NCI-H345 (cell line): ENCODE measurements around the gene ALDH1A1.
"Not testable (repeated sequence)": the region's sequence is repeated elsewhere in the genome, so short reads cannot be mapped to it uniquely, and the experiment has no call there.

Experiments
- DNase-seq: peaks from one replicate; lab custom pipeline; 2025; lab: John Stamatoyannopoulos, UW

ALDH1A1 gene

GRCh38 chr9:72943844-72944462 is 8.9 kb downstream of the ALDH1A1 start:
- DNase-seq = no peak

DNA sequence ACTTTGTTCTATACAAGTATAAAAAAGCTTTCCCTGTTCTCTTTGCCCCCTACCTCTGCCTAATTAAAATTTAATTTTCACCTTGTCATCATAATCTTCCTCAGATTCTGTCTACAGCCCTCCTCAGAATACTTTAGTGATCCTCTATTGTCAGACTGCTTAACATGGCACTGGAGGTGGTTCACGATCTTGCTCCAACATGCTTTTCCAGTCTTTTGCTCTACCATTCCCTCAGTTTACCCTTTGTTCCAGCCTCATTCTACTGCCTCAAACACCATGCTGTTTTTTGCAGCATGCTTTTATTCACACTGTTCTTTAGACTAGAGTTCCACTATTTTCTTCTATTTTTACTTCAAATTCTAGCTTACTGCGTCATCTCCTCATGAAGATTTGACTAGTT is 10.4 kb downstream of the ALDH1A1 start:
- DNase-seq = no peak

GRCh38 chr9:72939581-72939980 is 13.3 kb downstream of the ALDH1A1 start:
- not testable (repeated sequence) for DNase-seq

GRCh38 chr9:72937545-72937944 is 15.3 kb downstream of the ALDH1A1 start:
- DNase-seq = no peak

GRCh38 chr9:72936679-72937078 is 16.2 kb downstream of the ALDH1A1 start:
- no peak for DNase-seq

GRCh38 chr9:72936266-72936665 is 16.6 kb downstream of the ALDH1A1 start:
- DNase-seq = no peak

DNA sequence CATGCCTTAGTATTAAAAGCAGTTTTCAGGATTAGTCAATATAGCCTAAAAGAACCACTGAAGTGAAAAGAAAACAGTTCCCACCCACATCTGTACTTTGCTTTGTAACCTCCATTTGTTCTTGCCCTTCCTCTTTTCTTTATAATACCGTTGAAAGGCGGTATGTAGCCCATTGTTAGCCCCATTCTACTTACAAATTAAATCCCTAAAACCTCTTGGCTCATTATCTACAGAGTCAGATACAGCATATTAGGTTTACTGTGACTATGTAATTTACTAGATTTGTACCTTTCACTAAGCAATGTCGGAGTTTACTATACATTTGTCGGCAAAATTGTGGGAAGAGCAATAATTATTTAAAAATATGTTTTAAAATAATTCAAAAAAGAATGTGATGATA is 17.3 kb downstream of the ALDH1A1 start:
- DNase-seq = no peak

- DNase-seq = no peak
These were observed 18.9 kb downstream of the ALDH1A1 start for GRCh38 chr9:72933730-72934665.

DNA sequence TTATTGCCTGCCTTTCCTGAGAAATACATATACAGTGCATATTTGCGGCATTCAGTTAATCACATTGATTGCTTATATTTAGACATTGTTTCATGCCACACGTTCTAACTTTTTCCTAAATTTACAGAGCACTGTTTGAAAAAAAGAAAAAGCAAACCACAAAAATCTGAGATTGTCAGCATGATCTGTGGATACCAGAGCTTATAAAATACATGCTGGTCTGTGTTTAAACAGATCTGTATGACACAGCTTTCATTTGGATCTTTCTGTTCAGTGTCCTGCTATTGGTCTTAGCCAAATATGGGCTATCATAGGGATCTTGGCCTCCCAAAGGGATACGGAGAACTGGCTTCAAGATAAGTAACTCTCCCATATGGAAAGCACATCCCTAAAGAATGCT is 20.2 kb downstream of the ALDH1A1 start:
- DNase-seq = no peak

DNA sequence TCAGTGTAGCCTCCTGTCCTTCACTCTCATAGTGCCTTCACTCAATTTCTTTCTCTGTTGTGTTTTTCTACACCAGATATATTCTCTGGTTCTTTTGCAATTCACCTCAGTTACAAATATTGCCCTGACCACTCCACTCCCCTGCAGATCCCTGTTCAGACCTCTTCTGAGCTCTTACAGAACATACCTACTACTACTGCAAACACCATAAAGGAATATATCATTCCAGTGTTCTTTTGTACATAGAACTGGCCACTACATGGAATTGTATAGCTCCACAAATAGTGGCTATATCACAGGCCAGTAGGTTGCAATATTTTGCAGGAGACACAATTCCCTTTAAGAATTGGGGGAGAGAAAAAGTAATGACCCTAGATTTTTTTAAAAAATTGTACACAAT is 21.0 kb downstream of the ALDH1A1 start:
- no peak for DNase-seq

GRCh38 chr9:72931437-72931836 is 21.4 kb downstream of the ALDH1A1 start:
- no peak for DNase-seq

DNA sequence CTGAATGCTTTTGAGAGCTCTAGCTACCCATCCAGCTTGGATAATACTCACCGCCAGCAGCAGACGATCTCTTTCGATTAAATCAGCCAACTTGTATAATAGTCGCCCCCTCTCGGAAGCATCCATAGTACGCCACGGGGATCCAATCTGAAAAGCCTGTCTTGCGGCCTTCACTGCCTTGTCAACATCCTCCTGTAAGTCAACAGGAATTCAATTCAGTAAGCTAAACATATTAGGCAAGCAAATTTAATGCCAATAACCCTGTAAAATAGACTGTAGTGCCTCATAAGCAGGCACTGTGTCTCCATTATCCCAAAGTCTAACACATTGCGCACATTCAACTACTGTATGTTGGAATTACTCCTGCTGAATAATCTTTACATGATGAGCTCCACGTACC is 22.0 kb downstream of the ALDH1A1 start:
- no peak for DNase-seq

- DNase-seq = no peak
These were observed 23.3 kb downstream of the ALDH1A1 start for GRCh38 chr9:72929542-72929941.

DNA sequence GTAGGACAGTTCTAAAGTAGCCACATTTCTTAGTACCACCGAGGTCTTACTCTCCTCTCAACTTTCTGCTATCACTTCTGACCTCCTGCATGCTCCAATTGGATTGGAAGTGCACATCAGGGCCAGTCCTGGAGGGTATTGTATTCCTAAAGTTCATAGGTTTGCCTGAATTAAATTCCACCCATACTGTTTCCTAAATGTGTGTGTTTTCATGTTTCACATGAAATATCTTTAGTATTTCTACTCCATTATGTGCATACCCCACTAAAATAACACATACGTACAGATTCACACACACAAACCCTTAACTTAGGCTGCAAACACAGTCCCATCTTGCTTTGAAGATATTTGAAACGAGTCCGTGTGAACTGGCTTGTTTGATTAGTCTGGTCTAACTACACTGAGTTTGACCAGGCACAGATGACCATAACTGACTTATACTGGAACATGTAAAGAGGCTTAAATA is 24.8 kb downstream of the ALDH1A1 start:
- DNase-seq = no peak

DNA sequence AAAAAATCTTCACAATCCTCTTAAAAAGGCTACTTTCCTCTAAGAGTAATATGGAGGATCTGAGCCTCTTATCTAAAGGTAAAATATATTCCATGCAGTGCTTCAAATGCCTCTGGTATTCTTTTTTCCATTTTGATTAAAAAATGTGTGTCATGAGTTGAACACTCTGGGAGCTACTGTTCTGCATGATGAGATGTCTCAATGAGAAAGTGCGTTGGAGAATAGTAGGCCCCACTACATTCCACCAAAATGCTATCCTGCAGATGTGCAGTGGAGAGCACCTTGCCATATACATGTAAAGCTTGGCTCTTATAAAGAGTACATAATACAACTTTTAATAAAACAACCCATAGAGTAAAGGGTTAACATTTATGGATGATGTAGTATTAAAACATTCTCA is 26.3 kb downstream of the ALDH1A1 start:
- no peak for DNase-seq

DNA sequence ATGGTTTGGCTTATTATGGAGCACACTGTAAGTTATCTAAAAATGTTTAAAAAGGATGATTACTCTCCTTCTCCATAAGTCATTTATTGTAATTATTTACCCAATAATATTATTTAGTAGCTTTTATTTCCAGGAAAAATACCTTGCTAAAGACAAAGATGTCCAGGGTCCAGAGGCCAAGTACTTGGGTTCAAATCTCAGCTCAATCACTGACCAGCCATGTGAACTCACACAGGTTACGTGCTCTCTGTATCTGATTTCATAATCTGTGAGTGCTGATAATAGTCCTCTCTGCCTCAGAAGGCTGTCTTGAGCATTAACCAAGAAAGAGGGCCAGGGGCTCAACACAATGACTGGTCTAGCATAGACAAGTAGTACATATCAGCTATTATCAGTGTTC is 27.0 kb downstream of the ALDH1A1 start:
- DNase-seq = no peak

GRCh38 chr9:72925126-72925789 is 27.6 kb downstream of the ALDH1A1 start:
- no peak for DNase-seq

GRCh38 chr9:72924154-72924790 is 28.6 kb downstream of the ALDH1A1 start:
- DNase-seq = no peak

GRCh38 chr9:72923077-72923476 is 29.8 kb downstream of the ALDH1A1 start:
- no peak for DNase-seq

DNA sequence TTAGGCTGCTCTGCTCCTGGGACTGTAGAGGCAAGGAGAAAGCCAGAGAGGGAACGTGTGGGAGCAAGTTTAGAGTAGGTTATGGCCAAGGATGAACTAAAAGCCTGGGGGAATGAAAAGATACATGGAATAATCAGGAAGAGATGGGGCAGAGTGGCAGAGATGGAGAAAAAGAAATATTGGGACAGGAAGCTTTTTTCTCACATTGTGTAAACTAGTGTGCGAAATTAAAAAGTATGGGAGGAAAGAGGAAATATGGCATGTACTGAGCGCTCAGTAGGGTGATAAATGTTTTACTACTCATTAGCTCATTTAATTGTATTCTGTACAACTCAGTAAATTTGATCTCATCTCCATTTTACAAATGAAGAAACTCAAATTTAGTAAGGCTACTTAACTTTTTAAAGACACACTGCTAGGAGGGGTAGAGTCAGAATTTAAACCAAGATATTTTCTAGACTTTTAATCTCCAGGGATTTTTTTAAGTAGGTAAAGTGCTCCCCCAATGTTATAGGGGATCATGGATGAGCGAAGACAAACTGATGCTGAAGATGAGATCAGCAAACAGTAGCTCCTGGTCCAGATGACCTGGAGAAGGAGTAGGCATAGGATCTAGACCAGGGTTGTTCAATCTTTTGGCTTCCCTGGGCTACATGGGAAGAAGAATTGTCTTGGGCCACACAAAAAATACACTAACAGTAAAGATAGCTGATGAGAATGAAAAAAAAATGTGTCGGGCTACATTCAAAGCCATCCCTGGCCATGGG is 30.8 kb downstream of the ALDH1A1 start:
- no peak for DNase-seq

- no peak for DNase-seq
These were observed 33.5 kb downstream of the ALDH1A1 start for GRCh38 chr9:72919246-72919945.
